Testis (tissue), 3 donors: ENCODE results near the gene RGSL1. TPM values are rescaled to one million over a fixed set of nuclear protein-coding genes. Genes with fewer than 3 reads are reported as not detected.

Experiments
- DNase-seq: peaks from one replicate; pipeline ENCODE4 v3.0.0-alpha.2; 2019
- H3K27ac ChIP-seq, 2 donors: fragments of 200-600 bp; sonication (generic); one replicate each; pipeline ENCODE4 v1.5.1; 2019
- H3K27me3 ChIP-seq: fragments of 200-600 bp; sonication (generic); one replicate; pipeline ENCODE4 v1.5.1; 2019
- H3K36me3 ChIP-seq: fragments of 200-600 bp; sonication (generic); one replicate; pipeline ENCODE4 v1.5.1; 2017; ENCODE audit warnings: low read depth; ENCODE audit errors: missing control alignments
- H3K4me1 ChIP-seq: fragments of 200-600 bp; sonication (generic); one replicate; pipeline ENCODE4 v1.5.1; 2019
- H3K4me3 ChIP-seq, 2 donors: fragments of 200-600 bp; sonication (generic); one replicate each; pipeline ENCODE4 v1.5.1; 2017 to 2019
- H3K9me3 ChIP-seq: fragments of 200-600 bp; sonication (generic); one replicate; pipeline ENCODE4 v1.5.1; 2017
- POLR2A ChIP-seq: fragments of 450-650 bp; IDR thresholded peaks from one replicate; pipeline ENCODE4 v1.6.1; 2017; ENCODE audit warnings: antibody characterized with exemption, mild to moderate bottlenecking, moderate library complexity
- WGBS, 2 donors: methylation state at CpG; one replicate each; pipeline ENCODE4 v1.1.5; 2018; 5-methylcytosine and 5-hydroxymethylcytosine counted together
- intact Hi-C: fragments of 100-400 bp; cut with DNase I; formaldehyde crosslinking; loops from one replicate; pipeline ENCODE4 v1.15.1; 2023; ENCODE audit warnings: low total_unique reads
- polyA plus RNA-seq: library from polyadenylated mRNA; stranded (reverse); fragments of 350-450 nt; fragmentation: Illumina TruSeq; extraction: RNeasy Lipid Tissue Mini Kit (QIAGEN cat#74804); gene quantifications from one replicate; pipeline ENCODE4 v1.2.3, GENCODE V29; 2014; ENCODE audit warnings: low read depth, low replicate concordance; ENCODE audit not compliant: insufficient read depth
- total RNA-seq, 2 donors: library from RNA; depleted of rRNA; stranded (reverse); fragments of >200 nt; gene quantifications; one replicate each; pipeline ENCODE4 v1.2.3, GENCODE V29; 2016
- TF ChIP-seq, protein P1 (sequence below), 3 experiments: fragments of 450-650 bp in 2 of 3; fragments of 200-600 bp in 1 of 3; sonication (generic) in 1 of 3; IDR thresholded peaks; one replicate each; pipeline ENCODE4 v1.5.1; 2016 to 2019; ENCODE audit warnings: antibody characterized with exemption in 3 of 3, mild to moderate bottlenecking in 2 of 3, moderate library complexity in 1 of 3

Gene RGSL1
- total and polyA plus RNA-seq, 3 donors from 2014 or later: 12.6 to 37.1 (median 25.9) TPM

DNA sequence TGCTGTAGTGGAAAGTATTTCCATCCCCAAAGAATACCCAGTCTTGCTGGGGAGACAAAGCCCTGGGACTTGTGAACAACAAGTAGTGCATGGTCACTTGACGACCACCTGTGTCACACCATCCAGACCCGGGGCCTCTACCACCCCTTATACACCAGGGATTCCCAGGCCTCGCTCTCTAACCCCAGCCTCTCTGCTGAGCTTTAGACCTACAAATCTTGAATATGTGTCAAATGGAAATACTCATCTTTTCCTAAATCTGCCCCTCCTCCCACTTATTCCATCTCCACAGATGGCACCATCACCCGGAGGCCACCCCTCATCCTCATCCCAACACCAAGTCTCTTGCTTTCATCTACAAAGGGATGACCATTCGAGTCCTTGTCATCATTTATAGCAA, 140.0 kb downstream of the RGSL1 start:
- 91 to 95% methylated on average over 5 of the region's 5 CpGs for WGBS, 2 donors
- intact Hi-C loops: no loop called here

DNA sequence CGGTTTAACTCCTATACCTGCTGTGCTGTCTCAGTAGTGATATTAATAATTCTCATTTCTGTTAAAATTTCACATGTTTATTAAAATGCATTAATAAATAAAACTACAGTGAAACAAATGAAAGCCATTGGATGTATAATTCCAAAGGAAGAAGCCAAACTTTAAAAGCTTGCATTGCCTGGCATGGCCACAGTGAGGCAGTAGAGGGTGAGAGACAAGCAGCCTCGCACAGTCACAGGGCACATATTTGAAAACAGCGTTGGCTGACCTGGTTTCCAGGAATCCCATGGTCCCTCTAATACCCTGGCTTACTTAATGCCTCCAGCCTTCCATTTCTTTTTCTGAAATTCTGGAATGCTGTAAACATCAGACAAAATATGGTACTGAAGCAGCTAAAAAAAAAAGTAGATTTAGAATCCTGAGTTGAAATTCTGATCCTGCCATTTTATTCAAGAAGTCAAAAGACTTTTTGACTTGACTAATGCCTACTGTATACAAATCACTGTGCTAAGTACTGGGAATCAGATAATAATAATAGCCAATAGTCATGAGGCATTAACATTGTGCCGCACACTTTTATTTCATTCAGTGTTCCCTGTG, 145.8 kb downstream of the RGSL1 start:
- Histone ChIP-seq H3K27me3 (no peaks in the 10 kb centered on the region), H3K4me3 (no peak overlapping the region), H3K9me3 (no peaks in the 10 kb centered on the region), H3K27ac (no peak overlapping the region), H3K4me1 (no peaks in the 10 kb centered on the region), H3K36me3 (no peaks in the 10 kb centered on the region)
- DNase-seq: peak; percentile 83
- WGBS, 2 donors: 31 to 35% methylated on average over 4 of the region's 4 CpGs
- TF ChIP-seq POLR2A: no peak
- TF ChIP-seq, protein P1, sequence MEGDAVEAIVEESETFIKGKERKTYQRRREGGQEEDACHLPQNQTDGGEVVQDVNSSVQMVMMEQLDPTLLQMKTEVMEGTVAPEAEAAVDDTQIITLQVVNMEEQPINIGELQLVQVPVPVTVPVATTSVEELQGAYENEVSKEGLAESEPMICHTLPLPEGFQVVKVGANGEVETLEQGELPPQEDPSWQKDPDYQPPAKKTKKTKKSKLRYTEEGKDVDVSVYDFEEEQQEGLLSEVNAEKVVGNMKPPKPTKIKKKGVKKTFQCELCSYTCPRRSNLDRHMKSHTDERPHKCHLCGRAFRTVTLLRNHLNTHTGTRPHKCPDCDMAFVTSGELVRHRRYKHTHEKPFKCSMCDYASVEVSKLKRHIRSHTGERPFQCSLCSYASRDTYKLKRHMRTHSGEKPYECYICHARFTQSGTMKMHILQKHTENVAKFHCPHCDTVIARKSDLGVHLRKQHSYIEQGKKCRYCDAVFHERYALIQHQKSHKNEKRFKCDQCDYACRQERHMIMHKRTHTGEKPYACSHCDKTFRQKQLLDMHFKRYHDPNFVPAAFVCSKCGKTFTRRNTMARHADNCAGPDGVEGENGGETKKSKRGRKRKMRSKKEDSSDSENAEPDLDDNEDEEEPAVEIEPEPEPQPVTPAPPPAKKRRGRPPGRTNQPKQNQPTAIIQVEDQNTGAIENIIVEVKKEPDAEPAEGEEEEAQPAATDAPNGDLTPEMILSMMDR (IDR thresholded peaks at IDR 0.05): peak; percentile 70 to 86 (median 79)
- intact Hi-C loops: no loop called here

More for the DNA sequence above, 140.0 kb downstream of the RGSL1 start:
- Histone ChIP-seq H3K27me3 (no peaks in the 10 kb centered on the region), H3K4me1 (peaks cover 8% of the 10 kb centered on the region), H3K27ac (no peak overlapping the region), H3K4me3 (no peak overlapping the region), H3K36me3 (no peaks in the 10 kb centered on the region), H3K9me3 (no peaks in the 10 kb centered on the region)
- DNase-seq: no peak
- no peak for TF ChIP-seq POLR2A
- TF ChIP-seq, protein P1 (IDR thresholded peaks at IDR 0.05): no peak

DNA sequence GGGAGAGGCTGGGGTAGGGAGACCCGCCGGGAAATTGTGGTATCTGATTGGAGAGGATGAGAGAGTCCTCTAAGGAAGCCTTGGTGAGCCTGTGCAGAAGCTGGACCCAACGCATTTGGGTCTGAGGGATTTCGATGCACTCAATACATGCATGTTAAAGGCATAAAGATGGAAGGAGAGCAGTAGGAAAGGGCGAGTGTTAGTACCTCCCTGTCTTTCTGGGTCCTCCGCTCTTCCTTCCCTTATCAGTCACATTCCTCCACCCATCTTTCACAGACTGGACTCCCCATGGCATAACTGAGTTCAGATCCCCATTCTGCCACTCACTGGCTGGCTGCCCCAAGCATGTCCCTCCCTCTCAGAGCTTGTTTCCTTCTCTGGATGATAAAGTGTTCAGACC, 147.0 kb downstream of the RGSL1 start:
- no peaks in the 10 kb centered on the region for H3K27me3 ChIP-seq
- H3K4me1 ChIP-seq: peaks cover 6% of the 10 kb centered on the region
- 80 to 89% methylated on average over 6 of the region's 6 CpGs for WGBS, 2 donors
- TF ChIP-seq, protein P1 (IDR thresholded peaks at IDR 0.05): no peak
- no peak for TF ChIP-seq POLR2A
- no peaks in the 10 kb centered on the region for H3K36me3 ChIP-seq
- H3K27ac ChIP-seq: no peak overlapping the region
- intact Hi-C loops: no loop called here
- no peak for DNase-seq
- no peak overlapping the region for H3K4me3 ChIP-seq
- no peaks in the 10 kb centered on the region for H3K9me3 ChIP-seq

DNA sequence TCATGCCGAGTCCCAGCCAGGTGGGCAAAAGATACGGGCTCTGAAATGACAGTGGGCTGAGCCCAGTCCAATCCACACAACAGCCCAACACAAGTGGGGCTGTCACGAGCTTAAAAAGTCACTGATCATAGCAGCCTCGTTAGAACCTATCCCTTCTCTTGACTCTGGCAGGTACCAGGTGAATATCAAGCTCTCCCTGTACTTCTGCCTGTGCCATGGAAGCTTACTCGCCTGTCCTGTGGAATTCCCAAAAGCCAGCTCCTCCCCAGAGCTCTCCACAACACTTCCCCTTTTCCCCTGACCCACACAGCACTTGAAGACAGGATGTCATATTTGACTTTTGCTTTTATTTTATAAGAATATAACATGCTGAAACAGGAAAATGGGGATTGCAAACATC, 148.3 kb downstream of the RGSL1 start:
- Histone ChIP-seq H3K4me3 (no peak overlapping the region), H3K9me3 (no peaks in the 10 kb centered on the region), H3K4me1 (peaks cover 6% of the 10 kb centered on the region), H3K36me3 (no peaks in the 10 kb centered on the region), H3K27ac (no peak overlapping the region), H3K27me3 (no peaks in the 10 kb centered on the region)
- no peak for TF ChIP-seq POLR2A
- TF ChIP-seq, protein P1 (IDR thresholded peaks at IDR 0.05): no peak
- intact Hi-C loops: no loop called here
- WGBS, 2 donors: 86 to 88% methylated on average over 5 of the region's 5 CpGs
- no peak for DNase-seq

DNA sequence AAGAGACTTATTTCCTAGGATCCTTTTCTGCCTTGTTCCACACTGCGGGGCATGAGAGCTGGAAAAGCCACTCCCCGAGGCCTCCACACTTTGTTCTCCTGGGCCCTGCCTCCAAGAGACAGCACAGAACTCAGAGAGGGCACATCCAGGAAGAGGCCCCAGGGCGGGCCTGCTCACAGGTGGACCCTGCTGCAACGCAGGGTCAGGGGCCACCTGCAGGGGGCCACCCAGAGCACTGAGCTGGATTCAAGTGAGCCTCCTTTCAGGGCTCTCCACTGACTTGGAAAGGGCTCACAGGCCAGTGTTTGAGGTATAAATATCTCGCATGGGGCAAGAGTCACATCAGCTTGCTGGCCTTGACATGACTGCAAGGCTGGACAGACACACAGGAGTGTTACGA, 149.4 kb downstream of the RGSL1 start:
- 72 to 88% methylated on average over 2 to 6 of the region's 6 CpGs for WGBS, 2 donors
- Histone ChIP-seq H3K4me1 (peaks cover 11% of the 10 kb centered on the region), H3K9me3 (no peaks in the 10 kb centered on the region), H3K36me3 (no peaks in the 10 kb centered on the region), H3K4me3 (no peak overlapping the region), H3K27me3 (no peaks in the 10 kb centered on the region), H3K27ac (no peak overlapping the region)
- no peak for DNase-seq
- intact Hi-C loops: no loop called here
- TF ChIP-seq, protein P1 (IDR thresholded peaks at IDR 0.05): peak in 2 of 3 experiments; percentile 7 to 32
- TF ChIP-seq POLR2A: no peak
